GM08714 (cell line): Measurements from ENCODE around the gene ITGB2.

Source experiments
- H3K4me3 ChIP-seq: fragments of 200-500 bp; sonication (Bioruptor generic); 2 replicates; pipeline ENCODE4 v1.5.1; 2014; ENCODE audit warnings: mild to moderate bottlenecking, low read length, inconsistent platforms
- ZNF274 ChIP-seq: IDR thresholded peaks from 2 replicates; pipeline ENCODE4 v1.6.1; 2012; ENCODE audit warnings: mild to moderate bottlenecking, low read depth, low read length

ITGB2 gene

DNA sequence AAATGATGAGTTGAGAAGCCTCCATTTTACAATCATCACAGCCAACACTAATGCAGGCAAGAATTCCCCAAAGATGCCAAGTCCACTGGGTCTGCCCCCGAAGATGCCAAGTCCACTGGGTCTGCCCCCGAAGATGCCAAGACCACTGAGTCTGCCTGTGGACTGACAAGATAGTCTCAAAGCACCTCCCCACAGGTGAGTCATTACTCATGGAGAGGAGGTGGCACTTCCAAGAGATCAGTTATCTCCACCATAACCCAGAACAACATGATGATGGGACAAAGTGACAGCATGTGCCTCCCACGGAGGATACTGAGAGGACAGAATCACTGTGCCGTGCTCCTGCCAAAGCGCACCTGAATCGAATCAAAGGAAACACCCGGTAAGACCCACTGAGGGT lies 52.0 kb downstream of the ITGB2 start:
- no peak overlapping the region for H3K4me3 ChIP-seq
- no peak for TF ChIP-seq ZNF274

DNA sequence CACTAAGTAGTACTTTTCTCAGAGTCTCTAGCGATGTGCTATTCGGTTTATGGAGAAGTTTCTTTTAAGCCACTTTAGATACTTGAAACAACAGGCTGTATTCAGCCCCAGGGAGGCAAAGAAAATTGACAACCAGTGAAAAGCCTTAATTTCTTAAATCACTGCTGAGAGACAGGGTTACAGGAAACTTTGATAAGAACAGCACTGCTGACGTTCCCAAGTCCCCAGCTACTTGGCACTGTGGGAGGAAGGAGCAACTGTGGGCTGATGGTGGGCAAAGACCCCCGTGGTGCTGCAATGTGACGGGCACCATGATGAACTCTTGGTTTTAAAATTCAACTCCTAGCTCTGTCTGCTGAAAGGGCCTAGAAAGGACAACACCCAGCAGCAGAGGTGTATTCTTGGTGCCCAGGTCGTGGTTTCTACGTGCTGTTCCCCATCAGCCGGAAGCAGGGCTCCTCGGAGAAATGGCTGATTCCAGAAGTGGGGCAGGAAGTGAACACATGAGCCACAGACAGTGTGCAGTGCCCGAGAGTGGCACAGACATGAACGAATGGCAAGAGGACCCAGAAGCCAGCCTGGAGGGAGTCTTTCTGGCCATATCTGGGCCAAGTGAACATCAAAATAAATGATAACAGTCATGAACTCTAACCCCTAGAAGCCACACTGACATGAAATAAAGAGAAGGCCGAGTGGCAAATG lies 52.5 kb downstream of the ITGB2 start:
- no peak overlapping the region for H3K4me3 ChIP-seq
- no peak for TF ChIP-seq ZNF274

DNA sequence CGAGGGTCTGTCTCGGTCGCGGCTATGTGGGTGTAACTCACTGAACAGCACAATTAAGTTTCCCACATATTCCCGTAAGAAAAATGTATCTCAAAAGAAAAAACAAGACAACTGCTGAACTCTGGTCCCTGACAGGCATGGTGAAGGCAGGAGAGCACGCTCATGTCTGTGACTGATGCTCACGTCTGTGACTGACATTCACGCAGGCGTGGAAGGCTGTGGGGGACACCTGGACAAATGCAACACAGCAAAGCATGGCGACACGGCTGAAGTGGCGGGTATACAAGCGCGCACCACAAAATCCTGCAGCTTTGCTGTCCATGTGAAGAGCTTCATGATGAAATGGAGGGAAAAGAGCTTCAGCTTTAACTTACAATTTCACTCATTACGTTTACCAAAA lies 53.2 kb downstream of the ITGB2 start:
- no peak overlapping the region for H3K4me3 ChIP-seq
- TF ChIP-seq ZNF274 = no peak

DNA sequence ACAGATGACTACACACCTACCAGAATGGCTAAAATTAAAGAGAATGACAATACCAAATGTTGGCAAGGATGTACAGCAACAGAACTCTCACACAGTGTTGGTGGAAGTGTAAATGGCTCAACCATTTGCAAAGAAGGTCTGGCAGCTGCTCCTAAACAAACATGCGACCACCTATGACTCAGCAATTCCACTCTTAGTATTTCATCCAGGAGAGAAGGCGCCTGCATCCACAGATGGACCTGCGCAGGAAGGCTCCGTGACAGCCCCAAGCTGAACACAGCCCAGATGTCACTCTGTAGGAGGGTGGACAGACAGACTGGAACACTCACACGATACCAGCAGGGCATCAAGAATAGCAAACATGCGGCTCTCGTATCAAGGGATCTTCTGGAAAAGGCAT lies 53.9 kb downstream of the ITGB2 start:
- TF ChIP-seq ZNF274 = no peak
- no peak overlapping the region for H3K4me3 ChIP-seq

DNA sequence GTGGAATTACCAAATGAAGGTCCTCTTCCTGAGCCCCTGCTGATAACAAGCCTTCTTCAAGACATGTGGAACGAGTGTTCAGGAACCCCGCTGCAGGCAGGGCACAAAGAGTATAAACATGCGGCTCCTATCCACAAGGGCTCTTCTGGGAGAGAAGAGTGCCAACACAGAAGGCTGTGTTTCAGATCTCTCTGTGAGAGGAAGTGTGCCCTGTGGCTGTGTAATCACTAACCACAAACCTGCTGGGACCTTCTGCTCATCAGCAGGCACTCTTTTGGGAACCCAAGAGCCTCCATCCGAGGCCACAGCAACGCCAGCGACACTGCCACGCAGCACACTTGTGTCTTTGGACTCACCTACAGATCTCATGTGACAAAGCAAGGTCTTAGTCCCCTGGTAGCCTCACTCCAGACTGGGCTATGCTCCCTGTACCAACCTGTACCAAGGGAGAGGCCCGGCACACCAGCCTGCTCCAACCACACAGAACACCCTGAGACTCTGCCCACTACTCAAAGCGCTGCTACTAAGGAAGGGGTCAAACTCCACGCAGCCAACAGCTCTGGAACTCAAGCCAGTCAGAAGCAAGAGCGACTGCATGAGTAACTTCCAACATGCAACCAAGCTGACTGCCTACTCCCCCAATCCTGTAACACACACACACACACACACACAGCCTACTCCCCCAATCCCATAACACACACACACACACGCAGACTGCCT lies 55.0 kb downstream of the ITGB2 start:
- TF ChIP-seq ZNF274 = no peak
- H3K4me3 ChIP-seq = no peak overlapping the region

DNA sequence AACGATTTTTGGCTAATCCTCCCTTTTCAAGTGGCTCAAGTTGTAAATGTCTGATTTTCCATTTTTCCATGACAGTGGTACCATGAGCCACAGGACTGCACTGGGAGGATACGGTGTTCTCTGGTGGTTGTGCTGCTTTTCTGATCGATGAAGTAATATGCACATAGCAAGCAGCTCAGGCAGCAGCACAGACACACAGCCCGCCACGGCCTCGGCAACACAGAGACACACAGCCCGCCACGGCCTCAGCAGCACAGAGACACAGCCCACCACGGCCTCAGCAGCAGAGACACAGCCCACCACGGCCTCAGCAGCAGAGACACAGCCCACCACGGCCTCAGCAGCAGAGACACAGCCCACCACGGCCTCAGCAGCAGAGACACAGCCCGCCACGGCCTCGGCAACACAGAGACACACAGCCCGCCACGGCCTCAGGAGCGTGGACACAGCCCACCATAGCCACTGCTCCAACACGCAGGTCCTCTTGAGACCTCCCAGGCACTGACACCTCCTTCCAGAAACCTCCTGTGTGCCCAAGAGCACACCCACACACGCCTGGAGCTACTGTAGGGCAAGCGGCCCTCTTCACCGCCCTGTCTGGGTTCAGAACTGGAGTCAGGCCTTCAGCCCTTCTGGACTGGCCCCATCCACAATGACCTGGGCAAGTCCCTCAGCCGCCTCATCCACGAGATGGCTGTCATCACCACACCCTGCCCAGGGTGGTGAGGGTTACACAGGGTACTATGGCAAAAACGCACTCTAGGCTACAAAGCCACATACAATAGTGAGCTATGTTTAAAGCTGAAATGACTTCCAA lies 57.6 kb downstream of the ITGB2 start:
- no peak overlapping the region for H3K4me3 ChIP-seq
- no peak for TF ChIP-seq ZNF274

DNA sequence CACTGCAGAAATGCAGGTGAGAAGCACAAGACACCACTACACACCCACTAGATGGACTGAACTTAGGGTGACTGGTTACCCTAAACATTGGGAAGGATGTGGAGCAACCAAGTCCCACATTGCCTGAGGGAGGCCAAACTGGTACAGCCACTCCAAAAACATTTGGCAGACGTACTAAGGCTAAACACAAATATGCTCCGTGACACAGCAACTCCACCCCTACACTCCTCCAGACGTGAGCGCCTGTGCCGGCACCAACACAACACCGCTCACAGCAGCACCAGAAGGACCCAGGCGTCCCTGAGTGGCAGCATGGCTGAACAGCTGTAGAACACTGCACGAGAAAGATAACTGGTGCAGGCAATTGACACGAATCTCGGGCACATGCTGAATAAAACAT lies 61.9 kb downstream of the ITGB2 start:
- TF ChIP-seq ZNF274 = no peak
- H3K4me3 ChIP-seq = no peak overlapping the region

DNA sequence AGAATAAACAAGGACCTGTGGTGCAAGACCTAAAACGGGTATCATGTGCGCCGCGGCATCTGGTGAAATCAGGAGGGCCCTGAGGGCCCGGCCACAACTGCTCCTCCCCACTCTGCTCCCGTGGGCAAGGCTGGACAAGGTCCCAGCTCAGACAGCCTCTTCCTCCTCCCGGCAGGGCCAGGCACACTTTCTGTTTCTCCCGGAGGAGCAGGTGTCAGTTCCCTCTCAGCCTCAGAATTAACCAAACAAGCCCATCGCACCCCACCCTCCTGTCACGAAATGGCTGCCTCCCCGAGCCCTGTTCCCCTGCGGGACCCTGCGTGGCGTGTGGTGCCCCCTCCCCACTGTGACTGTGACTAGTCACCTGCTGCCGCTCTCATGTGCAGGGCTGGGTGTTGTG lies 62.4 kb downstream of the ITGB2 start:
- no peak for TF ChIP-seq ZNF274
- H3K4me3 ChIP-seq = no peak overlapping the region

DNA sequence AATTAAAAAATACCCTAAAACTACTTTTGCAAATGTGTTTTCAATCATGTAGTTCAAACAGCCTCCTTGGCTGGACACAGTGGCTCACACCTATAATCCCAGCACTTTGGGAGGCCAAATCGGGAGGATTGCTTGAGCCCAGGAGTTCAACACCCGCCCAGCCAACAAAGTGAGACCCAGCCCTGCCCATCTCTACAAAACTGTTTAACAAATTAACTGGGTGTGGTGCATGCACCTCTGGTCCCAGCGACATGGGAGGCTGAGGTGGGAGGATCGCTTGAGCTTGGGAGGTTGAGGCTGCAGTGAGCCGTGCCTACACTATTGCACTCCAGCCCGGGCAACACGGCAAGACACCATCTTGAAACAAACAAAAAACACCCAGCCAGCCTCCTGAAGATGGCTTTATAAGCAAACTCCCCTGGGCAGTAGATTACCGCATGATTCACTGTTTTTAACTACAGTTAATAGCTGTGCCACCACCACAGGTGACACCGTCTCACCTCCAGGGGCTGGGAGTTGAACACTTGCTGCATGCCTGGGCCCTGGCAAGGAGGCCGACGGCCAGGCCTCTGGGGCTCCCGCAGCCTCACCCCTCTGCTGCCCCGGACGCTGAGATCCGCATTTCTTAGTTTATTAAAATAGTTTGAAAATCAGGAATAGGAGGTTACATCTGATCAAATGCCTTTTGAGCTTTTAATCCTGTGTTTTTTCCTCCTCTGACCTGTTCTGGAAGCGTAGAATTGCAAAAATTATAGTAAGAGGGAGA lies 63.4 kb downstream of the ITGB2 start:
- no peak overlapping the region for H3K4me3 ChIP-seq
- no peak for TF ChIP-seq ZNF274

DNA sequence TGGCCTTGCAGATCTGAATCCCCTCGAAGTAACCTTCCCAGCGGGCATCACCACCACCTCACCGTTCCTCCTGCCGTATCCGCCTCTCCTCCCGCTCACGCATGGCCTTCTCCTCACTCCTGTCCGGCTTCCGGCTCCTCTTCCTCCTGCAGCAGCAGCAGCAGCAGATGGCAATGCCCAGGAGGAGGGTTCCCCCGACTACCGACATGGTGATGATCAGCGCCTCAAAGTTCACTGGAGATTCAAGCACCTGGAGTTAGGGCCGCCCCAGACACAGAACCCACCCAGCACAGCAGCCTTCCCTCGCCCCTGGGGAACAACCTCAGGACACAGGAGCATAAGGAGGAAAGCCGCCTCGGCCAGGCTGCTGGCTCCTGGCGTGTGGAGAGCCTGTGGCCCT lies 64.6 kb downstream of the ITGB2 start:
- no peak overlapping the region for H3K4me3 ChIP-seq
- TF ChIP-seq ZNF274 = no peak

DNA sequence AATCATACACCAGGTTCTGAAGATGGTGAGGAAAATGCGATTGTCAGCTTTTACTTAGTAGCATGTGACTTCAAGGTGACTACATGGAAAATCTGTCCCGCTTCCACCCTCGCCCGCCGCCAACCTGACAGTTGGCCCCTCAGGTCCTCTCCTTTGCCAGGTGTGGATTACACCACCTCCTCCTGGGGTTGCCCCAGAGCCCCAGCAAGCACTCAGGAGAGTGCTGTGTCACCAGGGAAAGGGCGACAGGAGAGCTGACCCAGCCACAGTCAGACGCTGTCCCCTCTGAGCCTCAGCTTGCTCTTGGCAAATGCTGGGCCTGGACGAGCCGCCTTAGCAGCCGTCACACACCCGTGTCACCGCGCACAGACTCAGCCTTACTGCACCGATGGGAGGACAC lies 65.1 kb downstream of the ITGB2 start:
- TF ChIP-seq ZNF274 = no peak
- no peak overlapping the region for H3K4me3 ChIP-seq

DNA sequence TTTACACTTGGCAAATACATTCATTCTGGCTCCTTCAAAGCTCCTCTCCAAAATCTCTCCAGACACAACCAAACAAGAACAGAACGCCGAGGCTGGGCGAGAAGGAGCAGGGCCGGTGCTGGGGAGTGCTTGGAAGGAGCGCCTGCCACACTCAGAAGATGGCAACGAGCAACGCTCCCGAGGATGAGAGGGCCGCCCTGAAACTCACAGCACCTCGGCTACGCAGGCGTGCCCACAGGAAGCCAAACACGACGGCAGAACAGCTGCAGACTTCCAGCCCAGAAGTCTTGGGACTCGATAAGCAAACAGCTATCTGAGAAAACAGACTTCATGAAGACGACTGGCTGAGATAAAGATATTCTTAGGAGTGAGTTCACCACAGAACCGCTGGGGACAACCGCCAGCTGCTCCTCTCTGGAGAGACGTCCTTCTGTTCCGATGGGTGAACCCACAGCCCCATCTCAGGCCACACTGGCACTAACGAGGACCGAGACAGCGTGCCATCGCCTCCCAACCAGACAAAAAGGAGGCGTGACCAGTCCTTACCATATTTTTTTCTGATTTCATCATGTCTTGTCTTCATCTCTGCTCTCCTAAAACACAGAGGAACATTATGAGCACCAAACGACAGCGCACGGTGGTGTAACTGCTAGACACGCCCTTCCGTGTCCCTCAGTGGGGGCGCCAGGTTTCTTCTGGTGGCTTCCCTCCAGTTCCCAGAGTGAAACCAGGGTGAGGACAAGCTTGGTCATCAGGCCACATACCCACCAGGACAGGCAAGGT lies 65.8 kb downstream of the ITGB2 start:
- no peak overlapping the region for H3K4me3 ChIP-seq
- no peak for TF ChIP-seq ZNF274

DNA sequence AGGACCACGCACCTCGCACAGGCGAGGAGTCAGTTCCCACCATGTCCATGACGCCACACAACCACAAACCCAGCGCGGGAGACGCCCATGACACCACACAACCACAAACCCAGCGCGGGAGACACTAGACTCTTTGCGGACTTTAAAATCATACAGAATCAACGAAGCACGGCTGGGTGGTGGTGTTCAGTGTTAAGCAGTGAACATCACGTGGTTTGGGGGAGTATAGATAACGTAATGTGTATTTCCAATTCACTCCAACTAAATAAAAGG lies 66.4 kb downstream of the ITGB2 start:
- no peak for TF ChIP-seq ZNF274
- no peak overlapping the region for H3K4me3 ChIP-seq

DNA sequence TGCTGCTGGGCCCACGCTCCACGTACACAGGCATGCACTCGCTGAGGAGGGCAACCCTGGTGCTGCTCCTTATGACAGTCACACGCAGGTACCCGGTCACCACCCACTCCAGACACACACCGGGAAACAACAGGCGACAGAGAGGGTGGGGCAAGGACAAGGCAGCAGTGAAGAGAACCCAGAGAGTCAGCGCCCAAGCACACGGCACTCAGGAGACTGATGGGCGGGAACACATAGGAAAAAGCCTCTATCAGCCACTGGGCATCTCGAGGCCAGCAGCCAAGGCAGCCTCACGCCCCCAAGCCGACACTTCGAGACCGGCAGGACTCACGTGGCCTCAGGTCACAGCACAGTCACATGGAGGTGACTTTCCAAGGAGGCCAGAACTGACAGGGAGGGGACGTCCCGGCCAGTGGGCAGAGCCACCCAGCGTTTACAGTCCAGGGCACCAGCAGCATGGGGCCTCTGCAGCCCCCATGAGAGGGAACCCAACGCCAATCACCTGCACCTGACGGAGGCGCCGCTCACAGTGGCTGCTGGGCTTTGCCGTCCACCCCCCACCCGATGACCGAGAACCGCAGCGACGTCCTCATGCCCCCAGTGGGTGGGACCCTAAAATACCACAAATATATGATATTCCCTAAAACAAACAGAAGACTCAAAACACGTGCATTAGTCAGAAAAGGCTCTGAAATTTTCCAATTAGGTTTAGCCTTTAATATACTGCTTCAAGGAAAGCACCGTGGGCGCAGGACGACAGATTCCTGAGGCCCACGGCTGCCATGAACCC lies 66.9 kb downstream of the ITGB2 start:
- H3K4me3 ChIP-seq = no peak overlapping the region
- no peak for TF ChIP-seq ZNF274
